GM18505 (cell line): ENCODE data around the gene KEL.

ENCODE experiments used
- ATAC-seq: cut with Tn5 transposase; IDR thresholded peaks from one replicate; pipeline ENCODE4 v1.9.1; 2021; ENCODE audit not compliant: unreplicated experiment
- POLR2A ChIP-seq: IDR thresholded peaks from 4 replicates; pipeline ENCODE4 v1.6.1; 2011; ENCODE audit warnings: borderline replicate concordance; ENCODE audit not compliant: insufficient read depth, insufficient read length; ENCODE audit errors: extremely low read depth

The KEL gene

DNA sequence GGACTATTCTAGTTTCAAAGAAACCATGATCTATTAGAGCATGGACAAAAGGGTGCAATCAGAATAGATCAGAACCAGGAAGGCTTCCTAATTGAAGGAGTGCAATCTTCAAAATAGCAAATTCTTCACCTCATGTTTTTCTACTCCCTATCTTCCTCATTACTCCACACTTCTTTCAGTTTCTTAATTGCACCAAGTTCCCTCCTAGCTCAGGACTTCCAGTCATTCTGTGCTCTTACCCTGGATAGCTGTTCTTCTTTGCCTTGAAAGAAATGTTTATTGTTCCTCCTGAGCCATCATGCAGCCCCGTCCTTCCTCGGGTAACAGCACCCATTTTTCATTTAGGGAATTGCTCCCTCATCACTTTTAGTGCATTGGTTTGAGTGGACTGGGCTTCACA, 51.7 kb downstream of the KEL start:
- no peak for TF ChIP-seq POLR2A
- no peak for ATAC-seq

DNA sequence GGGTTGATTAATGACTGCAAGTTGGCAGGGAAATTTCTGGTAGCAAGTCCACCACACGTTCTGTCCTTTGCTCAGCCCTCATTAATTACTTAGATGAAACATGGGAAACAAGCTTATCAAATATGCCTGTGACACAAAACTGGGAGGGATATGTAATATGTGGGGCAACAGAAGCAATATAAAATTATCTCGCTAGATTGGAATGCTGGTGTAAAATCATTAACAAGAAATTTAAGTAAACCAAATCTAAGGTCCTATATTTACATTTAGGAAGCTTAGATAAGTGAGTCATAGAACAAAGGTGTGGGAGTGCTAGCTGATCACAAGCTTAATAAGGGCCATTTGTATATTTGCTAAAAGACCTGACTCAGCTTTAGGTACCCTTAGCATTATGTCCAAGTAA, 52.1 kb downstream of the KEL start:
- no peak for TF ChIP-seq POLR2A

DNA sequence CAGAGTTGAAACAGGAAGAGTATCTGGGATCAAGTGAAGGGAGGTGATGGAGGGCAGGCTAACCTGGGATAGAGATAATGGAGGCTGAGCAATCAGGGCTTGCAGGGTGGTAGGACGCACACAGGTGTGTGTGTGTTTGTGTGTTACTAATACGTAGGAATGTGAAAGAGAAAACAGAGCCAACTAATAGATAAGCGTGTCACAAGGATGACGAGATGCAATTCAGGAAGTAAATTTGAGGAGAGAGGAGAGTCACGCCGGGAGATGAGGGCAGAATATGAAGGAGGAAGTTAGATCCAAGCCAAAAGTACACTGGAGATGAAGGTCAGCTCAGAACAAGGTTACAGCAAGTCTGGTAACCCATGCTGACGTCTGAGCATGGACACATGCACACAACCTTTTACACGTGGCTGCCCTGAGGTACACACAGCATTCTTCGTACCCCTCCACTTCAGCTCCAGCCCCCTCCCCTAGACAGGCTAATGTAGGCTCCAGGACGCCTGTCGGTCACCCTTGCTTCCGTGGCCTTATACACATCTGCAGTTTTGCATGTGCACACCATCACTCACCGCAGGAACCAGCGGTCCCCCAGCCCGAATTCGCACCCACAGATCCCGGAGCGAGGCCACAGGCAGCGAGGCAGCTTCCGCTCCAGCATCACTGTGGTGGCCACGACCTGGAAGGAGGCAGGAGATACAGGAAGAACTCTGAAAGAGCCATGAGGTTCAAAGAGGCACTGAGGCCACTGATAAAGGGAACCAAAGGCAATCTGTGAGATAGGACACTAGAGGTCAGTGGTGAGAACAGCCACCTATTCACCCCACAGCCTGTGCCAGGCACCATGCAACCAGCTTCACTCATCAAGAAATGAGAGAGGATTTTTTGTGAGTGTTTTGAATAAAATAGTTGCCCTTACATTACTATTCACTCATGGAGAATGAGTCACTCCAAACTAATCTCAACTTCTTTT, 53.0 kb downstream of the KEL start:
- no peak for ATAC-seq
- TF ChIP-seq POLR2A, result no peak

More for the DNA sequence above, 52.1 kb downstream of the KEL start:
- ATAC-seq, result no peak

DNA sequence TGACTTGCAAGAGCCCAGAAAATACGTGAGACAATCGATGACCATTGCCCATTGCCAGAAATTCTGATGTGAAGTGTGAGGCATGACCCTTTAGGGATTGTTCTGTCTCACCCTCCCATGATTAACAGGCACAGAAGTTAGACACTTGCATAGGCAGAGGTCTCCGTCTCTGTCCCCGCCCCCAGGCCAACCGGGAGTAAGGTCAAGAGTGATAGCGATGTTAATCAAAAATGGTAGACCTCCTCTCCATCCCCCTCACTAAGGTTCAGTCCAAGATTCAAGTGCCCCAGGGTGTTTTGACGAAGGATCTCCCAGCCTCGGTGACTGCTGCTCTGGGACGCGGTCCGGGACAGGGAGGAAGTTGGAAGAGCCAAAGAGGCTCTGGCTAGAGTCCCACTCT, 53.9 kb downstream of the KEL start:
- no peak for TF ChIP-seq POLR2A
- no peak for ATAC-seq

DNA sequence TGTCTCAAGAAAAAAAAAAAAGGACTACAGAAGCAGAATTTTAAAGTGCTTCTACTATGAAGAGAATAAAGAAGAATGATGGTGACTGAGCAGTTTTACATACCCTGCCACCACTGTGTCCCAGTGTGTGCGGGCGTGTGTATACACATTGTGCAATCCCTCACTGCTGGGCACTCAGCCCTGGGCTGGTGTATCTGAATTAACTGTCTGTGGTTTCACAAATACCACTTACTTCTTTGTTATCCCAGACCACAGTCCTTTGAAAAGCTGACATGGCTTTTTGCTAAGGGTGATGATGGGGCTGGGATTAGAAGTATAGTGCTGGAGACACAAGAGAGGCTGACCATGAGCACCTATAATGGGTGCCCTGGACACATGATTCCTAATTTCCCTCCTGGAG, 55.5 kb downstream of the KEL start:
- ATAC-seq, result no peak

DNA sequence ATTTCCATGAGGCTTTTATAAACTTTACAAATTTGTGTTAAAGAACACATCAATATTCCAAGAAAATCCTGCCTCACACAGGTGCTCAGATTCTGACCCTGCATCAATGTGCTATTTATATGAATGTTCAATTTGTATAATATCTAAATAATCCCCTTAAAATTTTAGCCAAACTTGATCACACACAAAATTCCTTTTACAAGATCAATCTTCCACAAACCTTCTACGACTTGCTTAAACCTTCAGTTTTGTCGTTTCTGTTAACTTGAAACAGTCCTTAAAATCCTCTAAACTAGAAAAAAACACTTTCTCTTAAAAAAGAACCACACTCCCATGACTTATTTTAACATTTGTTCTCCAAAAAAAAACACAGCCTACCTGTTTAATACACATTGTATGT, 56.4 kb downstream of the KEL start:
- TF ChIP-seq POLR2A, result no peak
- ATAC-seq, result no peak

More for the DNA sequence above, 55.5 kb downstream of the KEL start:
- no peak for TF ChIP-seq POLR2A

DNA sequence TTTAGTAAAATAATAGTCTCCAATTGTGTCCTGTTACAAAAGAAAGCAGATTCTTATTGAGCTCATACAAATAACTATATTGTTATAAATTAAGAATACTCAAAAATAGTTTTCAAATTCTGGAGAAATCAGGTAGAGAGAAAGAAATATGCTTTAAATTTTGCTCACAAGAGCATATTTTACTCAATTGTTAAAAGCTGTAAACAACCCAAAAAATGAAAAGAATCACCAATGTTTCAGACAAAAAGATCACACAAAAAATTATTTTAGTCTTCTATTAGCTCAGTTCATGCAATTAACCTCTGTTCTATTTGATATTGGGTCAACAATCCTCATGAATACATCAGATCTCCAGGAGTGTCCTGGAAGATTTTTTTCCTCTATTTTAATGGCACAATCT, 58.0 kb downstream of the KEL start:
- TF ChIP-seq POLR2A, result no peak
- no peak for ATAC-seq

DNA sequence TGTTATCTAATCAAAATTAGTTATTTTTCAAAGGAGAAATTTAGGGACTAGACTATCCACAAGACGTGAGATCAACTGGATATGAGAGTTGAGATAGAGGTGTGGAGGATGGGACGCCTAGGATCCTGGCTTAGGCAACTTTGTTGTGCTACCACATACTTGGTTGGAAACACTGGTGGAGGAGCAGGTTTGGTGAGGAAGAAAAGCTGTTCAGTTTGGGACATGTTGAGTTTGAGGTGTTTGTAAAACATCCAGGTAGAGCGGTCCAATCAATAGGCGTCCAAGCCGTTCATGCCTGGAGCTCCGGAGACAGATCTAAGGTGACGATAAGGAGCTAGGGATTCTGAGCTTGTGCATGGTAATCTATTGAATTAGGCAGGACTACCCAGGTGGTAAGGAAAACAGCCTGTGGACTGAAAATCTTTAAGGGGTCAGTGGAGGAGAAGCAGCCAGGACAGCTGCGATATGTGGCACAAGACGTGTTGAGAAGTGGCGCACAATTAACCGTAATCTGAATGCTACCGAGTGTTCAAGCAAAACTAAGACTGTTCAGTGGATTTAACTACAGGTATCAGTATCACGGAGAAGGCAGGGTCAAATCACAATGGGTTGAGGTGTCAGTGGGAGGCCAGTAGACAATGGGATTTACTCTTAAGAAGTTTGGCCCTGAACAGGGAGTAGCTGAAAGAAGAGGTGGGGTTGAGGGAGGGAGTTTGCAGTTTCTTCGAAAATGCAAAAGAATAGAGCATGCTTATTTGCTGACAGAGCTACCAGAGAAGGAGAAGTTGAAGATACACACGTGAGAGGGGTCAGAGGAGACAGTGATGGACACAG, 60.5 kb downstream of the KEL start:
- no peak for ATAC-seq
- no peak for TF ChIP-seq POLR2A

DNA sequence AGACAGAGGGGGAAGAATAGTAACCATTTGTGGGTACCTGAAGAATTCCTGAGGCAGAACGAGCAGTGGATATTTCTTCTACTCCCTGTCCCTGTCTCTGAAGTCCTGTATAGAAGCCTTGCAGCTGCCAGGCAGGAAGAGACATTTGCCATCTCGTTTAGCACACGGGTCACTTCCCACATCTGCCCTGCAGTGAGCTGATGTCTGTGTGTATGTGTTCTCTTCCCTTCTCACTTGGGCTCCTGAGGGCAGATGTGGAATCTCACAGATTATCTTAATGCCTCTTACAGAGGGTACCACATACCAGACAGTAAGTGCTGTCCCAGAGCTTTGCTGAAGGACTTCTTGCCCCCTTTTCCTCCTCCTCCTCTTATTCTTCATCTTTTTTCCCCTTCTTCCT, 62.5 kb downstream of the KEL start:
- no peak for TF ChIP-seq POLR2A
- ATAC-seq, result no peak

DNA sequence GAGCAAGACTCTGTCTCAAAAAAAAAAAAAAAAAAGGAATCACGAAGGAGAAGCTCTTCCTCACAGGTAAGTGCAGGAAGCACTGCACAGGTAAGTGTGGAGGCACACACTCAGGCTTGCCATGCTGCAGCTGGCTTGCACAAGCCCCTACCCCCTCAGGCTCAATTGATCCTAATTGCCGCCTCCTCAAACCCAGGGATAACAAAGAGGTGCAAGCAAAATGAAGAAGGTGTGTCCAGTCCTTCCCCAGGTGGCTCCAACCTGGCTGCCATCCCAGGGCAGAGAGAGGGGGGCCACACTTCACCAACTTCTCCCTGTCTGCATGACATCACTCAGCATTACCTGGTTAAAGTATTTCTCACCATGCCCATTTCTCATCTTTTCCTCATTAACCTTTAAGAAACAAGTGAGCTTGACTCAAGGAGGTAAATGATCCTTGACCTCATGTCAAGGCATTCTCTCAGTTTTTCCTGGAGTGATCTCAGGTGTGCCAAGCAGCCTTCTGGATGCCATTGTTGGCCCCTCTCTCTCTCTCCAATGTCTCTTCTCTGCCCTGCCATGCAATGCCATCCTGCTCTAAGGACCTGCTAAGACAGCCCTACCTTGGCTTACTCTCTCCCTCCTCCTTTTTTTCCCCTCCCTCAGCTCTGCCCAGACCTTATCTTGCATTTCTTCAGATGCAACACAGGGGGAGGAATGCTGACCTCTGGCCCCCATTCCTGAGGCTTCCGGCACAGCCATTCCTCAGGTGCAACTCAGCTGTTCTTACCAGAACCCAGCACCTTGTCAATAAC, 63.6 kb downstream of the KEL start:
- TF ChIP-seq POLR2A, result no peak
- ATAC-seq, result no peak

DNA sequence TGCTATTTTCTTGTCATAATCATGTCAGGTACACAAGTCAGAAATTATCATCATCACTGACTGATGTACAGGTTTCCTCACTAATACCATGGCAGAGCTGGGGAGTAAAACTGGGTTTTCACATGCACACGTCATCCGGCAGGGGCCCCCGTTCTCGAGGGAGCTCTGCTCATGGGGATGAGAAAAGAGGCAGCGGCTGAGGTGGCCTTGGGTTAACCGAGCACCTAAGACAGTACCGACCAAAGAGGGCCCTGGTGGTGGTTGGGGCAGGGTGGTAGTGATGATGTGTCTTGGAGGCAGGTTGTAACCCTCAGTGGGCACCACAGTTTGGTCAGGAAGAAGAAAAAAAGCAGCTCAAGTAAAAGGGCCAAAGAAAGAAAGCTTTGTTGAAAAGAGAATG, 64.5 kb downstream of the KEL start:
- no peak for TF ChIP-seq POLR2A
- ATAC-seq, result no peak

DNA sequence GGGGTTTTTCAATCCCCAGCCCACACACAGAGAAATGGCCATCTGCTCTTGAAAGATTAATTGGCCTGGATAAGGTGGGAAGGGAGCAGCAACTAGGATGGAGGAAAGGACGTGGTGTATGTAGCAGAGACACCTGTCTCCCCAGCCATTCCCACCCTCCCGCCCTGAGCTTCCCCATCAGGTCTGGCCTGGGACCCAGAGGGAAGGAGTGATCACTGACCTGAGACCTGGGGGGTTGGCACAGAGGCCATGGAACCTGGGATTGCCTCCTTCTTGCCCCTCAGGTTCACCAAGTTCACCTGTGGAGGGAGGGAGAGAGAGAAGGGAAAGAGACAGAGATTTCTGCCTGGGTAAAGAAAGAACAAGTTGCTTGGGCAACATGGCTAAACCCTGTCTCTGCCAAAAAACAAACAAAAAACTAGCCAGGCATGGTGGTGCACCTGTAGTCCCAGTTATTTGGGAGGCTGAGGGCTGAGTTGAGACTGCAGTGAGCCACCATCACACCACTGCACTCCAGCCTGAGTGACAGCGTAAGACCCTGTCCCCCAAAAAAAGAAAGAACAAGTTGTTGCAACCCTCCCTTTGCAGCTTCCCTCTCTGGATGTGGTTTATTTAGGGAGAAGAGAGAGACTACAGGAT, 65.3 kb downstream of the KEL start:
- no peak for ATAC-seq
- no peak for TF ChIP-seq POLR2A
